Stimulated activated CD4-positive, alpha-beta T cell treated with anti-CD3 and anti-CD28 coated beads, Interleukin-2, amount 100 ng/mL, for 4 hours (primary cell): ENCODE measurements around the gene THTPA.
"Not testable (repeated sequence)": the region's sequence is repeated elsewhere in the genome, so short reads cannot be mapped to it uniquely, and the experiment has no call there.

Experiments
- DNase-seq: peaks from one replicate; pipeline ENCODE4 v3.0.0-alpha.2; 2020; ENCODE audit warnings: low read depth

THTPA gene

GRCh38 chr14:23583761-23584526 lies 27.9 kb downstream of the THTPA start:
- not testable (repeated sequence) for DNase-seq

DNA sequence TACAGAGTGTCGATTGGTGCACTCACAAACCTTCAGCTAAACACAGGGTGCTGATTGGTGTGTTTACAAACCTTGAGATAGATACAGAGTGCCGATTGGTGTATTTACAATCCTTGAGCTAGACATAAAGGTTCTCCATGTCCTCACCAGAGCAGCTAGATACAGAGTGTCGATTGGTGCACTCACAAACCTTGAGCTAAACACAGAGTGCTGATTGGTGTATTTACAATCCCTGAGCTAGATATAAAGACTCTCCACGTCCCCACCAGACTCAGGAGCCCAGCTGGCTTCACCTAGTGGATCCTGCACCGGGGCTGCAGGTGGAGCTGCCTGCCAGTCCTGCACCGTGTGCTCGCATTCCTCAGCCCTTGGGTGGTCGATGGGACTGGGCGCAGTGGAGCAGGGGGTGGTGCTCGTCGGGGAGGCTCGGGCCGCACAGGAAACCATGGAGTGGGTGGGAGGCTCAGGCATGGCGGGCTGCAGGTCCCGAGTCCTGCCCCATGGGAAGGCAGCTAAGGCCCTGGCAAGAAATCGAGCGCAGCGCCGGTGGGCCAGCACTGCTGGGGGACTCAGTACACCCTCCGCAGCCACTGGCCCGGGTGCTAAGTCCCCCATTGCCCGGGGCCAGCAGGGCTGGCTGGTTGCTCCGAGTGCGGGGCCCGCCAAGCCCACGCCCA lies 28.6 kb downstream of the THTPA start:
- DNase-seq = not testable (repeated sequence)

GRCh38 chr14:23588884-23589598 lies 33.0 kb downstream of the THTPA start:
- DNase-seq = peak; percentile 44

DNA sequence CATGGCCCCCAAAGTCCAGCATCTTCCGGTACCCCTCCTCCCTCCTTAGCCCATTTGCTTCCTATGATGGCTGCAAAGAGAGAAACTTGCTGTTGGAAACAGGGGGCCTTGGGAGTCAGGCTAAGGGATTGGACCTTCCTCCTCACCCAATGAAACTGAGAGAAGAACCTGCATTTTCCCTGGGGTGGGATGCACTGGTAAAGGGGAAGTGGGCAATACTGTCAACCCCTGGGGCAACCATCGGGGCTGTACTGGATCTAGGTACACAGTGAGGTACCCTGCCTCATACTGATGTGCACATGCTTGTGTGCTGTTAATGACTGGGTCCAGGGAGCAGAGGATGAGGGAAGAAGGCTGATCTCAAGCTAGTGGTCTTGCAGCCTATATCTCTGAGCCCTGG lies 33.5 kb downstream of the THTPA start:
- no peak for DNase-seq

DNA sequence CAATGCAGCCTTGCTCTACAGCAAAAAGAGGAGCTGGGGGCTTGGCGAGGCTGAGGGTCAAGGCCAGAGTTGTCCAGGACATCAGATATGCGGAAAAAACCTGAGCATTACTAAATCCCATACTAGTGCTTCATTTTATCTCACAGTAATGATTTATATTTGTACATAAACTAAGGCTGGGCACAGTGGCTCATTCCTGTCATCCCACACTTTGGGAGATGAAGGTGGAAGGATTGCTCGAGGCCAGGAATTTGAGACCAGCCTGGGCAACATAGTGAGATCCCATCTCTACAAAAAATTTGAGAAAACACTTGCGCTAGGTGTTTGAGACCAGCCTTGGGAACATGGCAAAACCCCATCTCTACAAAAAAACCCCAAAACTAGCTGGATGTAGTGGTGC lies 34.1 kb downstream of the THTPA start:
- no peak for DNase-seq

DNA sequence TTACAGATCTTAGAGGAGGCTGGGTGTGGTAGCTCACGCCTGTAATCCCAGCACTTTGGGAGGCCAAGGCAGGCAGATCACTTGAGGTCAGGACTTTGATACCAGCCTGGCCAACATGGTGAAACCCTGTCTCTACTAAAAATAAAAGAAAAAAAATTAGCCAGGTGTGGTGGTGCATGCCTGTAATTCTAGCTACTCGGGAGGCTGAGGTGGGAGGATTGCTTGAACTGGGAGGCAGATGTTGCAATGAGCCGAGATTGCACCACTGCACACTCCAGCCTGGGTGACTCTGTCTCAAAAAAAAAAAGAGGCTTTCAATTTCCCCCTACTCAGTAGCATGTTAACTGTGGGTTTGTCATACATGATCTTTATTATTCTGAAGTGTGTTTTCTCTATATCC lies 38.1 kb downstream of the THTPA start:
- DNase-seq = not testable (repeated sequence)

- DNase-seq = no peak
Measured at GRCh38 chr14:23600322-23600707, 44.2 kb downstream of the THTPA start.

DNA sequence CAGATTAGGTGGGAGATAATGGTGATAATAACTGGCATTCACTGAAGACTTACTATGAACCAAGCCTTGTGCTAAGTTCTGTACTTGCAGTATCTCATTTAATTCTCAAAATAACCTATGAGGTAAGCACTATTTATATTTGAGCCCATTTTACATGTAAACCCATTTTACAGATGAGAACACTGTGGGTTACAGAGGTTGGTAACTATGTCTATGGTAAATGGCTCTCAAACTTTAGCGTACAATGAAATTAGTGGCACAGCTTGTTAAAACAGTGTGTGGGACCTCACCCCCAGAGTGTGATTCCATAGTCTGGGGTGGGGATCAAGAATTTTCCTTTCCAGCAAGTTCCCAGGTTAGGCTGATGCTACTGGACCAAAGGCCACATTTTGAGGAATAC lies 44.7 kb downstream of the THTPA start:
- DNase-seq = no peak

DNA sequence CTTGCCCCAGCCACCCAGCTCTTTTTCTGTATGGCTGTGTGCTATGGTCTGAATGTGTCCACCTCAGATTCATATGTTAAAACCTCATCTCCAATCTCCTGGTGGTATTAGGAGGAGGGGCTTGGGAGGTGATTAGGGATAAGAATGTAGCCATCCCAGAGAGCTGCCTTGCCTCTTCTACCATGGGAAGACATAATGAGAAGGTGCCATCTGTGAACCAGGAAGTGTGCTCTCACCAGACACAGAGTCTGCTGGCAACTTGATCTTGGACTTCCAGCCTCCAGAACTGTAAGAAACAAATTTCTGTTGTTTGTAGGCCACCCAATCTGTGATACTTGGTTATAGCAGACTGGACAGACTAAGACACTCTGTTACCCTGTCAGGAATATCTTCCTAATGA lies 45.4 kb downstream of the THTPA start:
- DNase-seq = no peak

DNA sequence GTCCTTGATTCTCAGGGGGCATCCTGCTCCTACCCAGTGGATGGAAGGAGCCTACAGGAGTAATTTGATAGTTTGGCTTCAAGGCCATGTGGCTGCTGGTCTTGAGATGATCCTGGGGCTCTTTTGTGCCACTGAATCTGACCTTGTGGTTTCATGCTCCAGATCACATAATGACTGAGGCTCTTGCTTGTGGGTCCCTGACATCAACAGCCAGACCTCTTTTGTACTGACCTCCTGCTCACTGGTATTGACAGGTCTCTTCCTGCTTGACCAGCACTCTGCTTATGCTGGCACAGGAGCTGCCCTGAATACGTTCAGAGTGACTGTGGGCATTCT lies 45.7 kb downstream of the THTPA start:
- DNase-seq = no peak

- DNase-seq = no peak
Measured at GRCh38 chr14:23602181-23603095, 46.4 kb downstream of the THTPA start.

- DNase-seq = no peak
Measured at GRCh38 chr14:23603103-23603502, 47.0 kb downstream of the THTPA start.

- no peak for DNase-seq
Measured at GRCh38 chr14:23604148-23604547, 48.1 kb downstream of the THTPA start.

GRCh38 chr14:23604675-23605170 lies 48.7 kb downstream of the THTPA start:
- no peak for DNase-seq

GRCh38 chr14:23605931-23606585 lies 50.0 kb downstream of the THTPA start:
- no peak for DNase-seq

- no peak for DNase-seq
Measured at GRCh38 chr14:23608454-23608853, 52.4 kb downstream of the THTPA start.

- no peak for DNase-seq
Measured at GRCh38 chr14:23609001-23609400, 52.9 kb downstream of the THTPA start.

- not testable (repeated sequence) for DNase-seq
Measured at GRCh38 chr14:23609411-23610089, 53.5 kb downstream of the THTPA start.
